Left colon (tissue), 2 donors: ENCODE measurements around the gene SLIT3. TPM values are rescaled to one million over a fixed set of nuclear protein-coding genes. Genes with fewer than 3 reads are reported as not detected.

Experiments
- ATAC-seq: fragments of 200-7000 bp; cut with Tn5 transposase; one replicate; pipeline ENCODE4 v1.9.1; 2020; ENCODE audit warnings: mild to moderate bottlenecking, moderate library complexity
- DNase-seq, 2 donors: peaks; one replicate each; pipeline ENCODE4 v3.0.0-alpha.2; 2020
- intact Hi-C, 2 donors: fragments of 100-400 bp; cut with DNase I in 1 of 2; cut with micrococcal nuclease in 1 of 2; formaldehyde crosslinking; loops; one replicate each; pipeline versions ENCODE4 v1.11.2 to v1.14.0; 2022; cut with DNase I, micrococcal nuclease
- total RNA-seq, 2 donors: library from RNA; stranded (reverse); fragmentation: NEBNext Ultra II Directional; extraction: Animal tissue kit (Norgen Biotek cat#: 25700); gene quantifications; one replicate each; pipeline ENCODE4 v1.2.1, GENCODE V29; 2021
- donor health status: DM: no; HTN: no; CAD: no.
- donor health status: DM: yes; HTN: yes; CAD: no.

SLIT3 gene
- total RNA-seq, 2 donors from 2014 or later: 6.1 to 15.7 TPM

- intact Hi-C loops: no loop called here
- DNase-seq (no peak), ATAC-seq (no peak)
These were observed 527.7 kb downstream of the SLIT3 start for GRCh38 chr5:168773226-168773625.

DNA sequence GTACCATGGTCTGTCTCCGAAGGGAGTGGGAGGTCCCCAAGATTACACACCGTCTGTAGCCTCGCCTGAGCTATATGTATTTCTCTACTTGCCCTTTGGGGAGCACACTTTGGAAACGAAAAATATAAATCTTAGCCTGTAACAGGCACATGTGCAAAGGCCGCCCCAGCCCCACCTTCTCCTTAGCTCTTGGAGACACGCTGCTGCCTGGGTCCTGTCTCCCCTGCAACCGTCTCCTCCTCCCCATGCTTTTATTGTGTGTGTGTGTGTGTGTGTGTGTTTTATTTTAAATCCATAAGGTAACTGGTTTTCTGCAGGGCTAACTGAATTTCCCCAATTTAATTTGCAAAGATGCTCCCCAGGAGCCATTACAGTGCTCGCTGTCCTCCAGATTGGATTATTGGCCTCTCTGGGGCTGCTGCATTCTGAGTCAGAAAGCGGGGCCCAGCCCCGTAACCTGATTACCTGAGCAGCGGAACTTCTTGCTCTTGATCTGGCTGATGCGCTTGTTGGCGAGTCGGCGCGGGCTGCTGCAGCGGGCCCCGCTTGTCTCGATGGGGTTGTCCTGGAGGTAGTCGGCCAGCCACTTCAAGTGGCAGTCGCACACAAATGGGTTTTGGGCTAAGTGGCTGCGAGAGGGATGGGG lies 528.5 kb downstream of the SLIT3 start:
- no peak for ATAC-seq
- intact Hi-C loops: no loop called here
- no peak for DNase-seq

DNA sequence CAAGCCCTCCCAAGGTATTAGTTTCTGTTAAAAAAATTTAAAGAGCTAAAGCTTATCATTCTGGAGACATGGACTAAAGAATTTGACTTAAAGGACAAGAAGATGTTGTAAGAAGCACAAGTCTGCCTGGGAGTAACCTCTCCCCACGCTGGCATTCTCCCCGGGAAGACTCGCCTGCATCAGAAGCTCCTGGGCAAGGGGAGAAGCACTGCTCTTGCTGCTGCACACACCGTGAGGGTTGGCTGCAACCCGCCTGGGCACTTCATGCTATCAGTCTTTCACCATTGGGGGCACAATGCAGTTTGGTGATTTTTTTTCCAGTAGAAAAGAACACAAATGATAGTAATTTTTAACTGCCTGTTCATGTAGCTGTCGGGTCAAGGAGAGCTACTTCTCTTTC lies 529.3 kb downstream of the SLIT3 start:
- no peak for ATAC-seq
- intact Hi-C loops: no loop called here
- DNase-seq: no peak

- no peak for ATAC-seq
- intact Hi-C loops: no loop called here
- no peak for DNase-seq
These were observed 529.9 kb downstream of the SLIT3 start for GRCh38 chr5:168770996-168771395.

GRCh38 chr5:168770036-168770498 lies 530.9 kb downstream of the SLIT3 start:
- DNase-seq (no peak), ATAC-seq (no peak)
- intact Hi-C loops: no loop called here

DNA sequence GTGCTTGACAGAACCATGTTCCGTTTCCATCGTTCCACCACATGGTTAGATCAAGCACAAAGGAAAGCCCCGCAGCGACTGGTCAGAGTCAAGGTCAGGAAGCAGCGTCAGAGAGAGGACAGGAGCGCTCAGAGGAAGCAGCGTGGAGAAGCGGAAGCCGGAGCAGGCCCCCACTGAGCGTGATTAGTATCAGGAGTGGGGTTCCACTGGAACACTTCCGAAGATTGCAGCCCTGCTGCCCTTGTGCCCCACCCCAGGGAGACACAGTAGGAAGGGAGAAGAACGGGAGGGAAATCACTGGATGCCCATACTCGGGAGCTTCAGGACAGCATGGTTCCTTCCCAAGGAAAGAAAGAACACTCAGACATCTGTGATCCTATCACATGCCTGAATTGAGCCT lies 532.8 kb downstream of the SLIT3 start:
- DNase-seq (no peak), ATAC-seq (no peak)
- intact Hi-C loops: no loop called here

- DNase-seq (no peak), ATAC-seq (no peak)
- intact Hi-C loops: no loop called here
These were observed 534.6 kb downstream of the SLIT3 start for GRCh38 chr5:168766426-168766700.

- no peak for ATAC-seq
- DNase-seq: no peak
These were observed 535.2 kb downstream of the SLIT3 start for GRCh38 chr5:168765551-168766425.

GRCh38 chr5:168765086-168765550 lies 535.8 kb downstream of the SLIT3 start:
- ATAC-seq (no peak), DNase-seq (no peak)
- intact Hi-C loops: no loop called here

More at GRCh38 chr5:168765551-168766425, 535.2 kb downstream of the SLIT3 start:
- intact Hi-C loops: no loop called here

DNA sequence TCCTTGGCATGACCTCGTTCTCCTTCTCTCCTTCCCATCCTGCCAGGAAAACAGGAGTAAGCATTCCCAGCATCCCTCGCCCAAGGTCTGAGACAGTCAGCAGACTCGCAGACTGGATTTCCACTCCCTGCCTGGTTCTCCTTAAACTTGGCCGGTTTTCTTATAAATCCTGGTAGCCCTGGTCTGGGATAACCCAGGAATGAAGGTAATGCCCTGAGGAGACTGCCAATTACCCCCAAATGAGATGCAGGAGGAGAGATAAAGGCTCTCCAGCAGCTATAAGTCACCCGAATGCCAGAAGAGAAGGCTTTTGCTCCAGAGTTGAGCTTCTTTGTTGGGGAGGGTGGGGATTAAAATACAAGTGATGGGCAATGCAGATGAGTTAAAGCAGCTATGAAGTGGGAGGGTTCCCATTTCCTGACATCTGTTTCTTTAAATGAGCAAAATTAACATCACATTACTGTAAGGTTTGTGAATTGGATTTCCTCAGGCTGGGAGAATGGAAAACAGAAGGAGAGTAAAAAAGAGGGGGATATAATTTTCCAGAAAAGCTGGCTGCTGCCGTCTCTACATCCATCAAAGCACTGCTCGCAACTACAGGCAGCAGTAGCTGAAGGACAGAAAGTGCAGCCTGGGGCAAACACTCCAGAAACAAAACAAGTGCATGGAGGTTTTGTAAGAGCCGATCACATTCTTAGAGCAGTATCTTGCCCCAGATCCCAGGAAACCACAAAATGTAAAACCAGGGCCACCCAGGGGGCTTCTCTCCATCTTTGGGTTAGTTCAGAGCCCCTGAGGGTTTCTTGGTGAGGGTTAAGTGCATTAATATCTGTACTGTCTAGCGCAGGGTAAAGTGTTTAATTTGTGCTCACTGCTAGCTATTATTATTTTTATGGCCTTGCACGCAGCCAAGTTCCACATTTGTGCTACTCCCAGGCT lies 544.2 kb downstream of the SLIT3 start:
- intact Hi-C loops: no loop called here
- ATAC-seq (no peak), DNase-seq (no peak)

DNA sequence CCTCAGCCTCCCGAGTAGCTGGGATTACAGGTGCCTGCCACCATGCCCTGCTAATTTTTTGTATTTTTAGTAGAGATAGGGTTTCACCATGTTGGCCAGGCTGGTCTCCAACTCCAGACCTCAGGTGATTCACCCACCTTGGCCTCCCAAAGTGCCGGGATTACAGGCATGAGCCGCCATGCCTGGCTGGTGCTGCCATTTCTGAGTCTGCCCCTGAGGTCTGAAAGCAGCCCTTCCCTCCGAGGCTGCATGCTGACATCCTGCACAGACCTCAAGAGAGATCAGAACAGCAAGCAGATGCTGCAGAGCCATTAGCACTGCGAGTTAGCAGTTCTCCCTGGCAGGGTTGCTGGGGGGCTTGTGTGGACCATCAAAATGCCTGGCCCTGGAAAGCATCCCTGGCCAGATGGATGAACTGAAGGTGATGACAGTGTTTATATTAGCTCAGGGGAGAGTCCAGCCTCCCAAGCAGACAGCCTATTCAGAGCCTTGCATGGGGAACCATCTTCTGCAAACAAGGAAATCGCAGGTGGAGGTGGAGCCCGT lies 545.3 kb downstream of the SLIT3 start:
- ATAC-seq (no peak), DNase-seq (no peak)
- intact Hi-C loops: no loop called here

GRCh38 chr5:168753691-168754254 lies 547.2 kb downstream of the SLIT3 start:
- intact Hi-C loops: no loop called here
- no peak for DNase-seq
- no peak for ATAC-seq

DNA sequence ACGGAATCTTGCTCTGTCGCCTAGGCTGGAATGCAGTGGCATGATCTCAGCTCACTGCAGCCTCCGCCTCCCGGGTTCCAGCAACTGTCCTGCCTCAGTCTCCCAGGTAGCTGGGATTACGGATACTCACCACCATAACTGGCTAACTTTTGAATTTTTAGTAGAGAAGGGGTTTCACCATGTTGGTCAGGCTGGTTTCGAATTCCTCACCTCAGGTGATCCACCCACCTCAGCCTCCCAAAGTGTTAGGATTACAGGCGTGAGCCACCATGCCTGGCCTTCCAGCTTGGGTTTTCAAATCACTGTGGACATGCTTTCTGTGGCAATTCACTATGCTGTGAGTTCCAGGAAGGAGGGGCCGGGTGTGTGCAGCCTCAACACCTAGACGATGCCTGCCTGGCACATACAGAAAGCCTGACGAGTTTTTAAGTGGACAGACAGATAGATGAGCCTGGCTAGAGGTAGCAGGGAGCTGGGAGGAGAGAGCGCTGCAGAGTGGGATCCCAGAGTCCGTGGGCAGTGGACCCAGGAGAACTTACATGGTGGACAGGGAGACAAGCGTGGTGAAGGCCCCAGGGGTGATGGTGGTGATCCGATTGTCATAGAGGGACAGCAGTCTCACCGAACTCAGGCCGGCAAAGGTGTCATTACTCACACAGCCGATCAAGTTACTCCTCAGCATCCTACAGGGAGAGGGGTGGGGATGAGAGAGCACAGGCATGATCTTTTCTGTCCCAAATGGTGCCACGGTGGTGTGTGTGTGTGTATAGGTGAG lies 548.3 kb downstream of the SLIT3 start:
- intact Hi-C loops: no loop called here
- DNase-seq (no peak), ATAC-seq (no peak)

GRCh38 chr5:168752012-168752411 lies 548.9 kb downstream of the SLIT3 start:
- intact Hi-C loops: no loop called here
- no peak for DNase-seq
- no peak for ATAC-seq

DNA sequence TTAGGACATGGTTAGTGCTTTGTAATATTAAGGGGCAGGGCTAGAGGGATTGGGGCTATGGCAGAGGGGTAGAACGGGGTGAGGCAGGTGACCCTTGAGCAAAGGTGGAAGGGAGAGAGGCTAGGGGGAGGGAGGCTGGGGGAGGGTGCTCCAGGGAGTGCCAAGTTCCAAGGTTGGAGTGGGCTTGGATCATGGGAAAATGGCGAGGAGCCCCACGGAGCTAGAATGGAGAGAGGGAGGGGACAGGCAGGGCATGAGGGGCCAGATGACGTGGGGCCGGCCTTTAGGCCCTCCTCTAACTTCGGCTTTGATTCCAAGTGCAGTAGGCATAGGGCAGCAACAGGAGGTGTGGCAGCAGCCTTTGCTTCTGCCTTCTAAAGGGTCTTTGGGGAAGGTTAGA lies 550.0 kb downstream of the SLIT3 start:
- intact Hi-C loops: no loop called here
- DNase-seq (no peak), ATAC-seq (no peak)

GRCh38 chr5:168749391-168750100 lies 551.4 kb downstream of the SLIT3 start:
- ATAC-seq (no peak), DNase-seq (no peak)
- intact Hi-C loops: no loop called here

DNA sequence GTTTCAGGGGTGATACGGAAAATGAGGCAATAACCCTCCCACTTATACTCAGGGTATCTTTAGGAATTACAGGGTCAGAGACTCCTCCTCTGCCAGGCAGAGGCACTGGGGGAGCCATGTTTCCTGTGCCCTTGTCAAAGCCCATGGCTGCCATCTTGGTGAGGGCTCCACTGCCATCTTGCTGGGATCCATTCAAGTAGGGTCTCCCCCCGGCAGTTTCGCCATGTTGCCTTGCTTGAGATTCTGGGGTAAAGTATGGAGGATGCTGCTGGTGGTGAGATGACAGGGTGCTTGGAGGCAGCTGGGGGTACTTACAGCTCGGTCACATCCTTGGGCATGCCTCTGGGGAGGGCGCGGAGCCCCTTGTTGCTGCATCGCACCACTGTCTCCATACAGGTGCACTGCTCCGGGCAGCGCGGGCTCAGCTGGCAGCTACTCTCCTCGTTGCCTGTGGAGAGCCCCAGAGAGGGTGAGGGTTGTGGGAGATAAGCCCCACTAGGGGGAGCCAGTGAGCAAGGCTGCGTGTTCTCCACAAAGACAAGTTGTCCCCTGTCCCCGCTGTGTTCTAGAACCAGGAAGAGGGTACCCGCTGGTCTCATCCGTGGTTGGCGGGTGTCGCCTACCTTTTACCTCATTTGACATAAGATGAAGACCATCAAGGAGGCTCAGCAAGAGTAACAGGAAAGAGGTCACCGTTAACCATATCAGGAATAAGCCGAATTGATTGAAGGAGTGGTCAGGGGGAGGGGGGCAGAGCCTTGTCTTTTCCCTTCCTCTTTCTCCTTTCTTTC lies 552.8 kb downstream of the SLIT3 start:
- peak in 1 of 2 donors; percentile 40 for DNase-seq
- intact Hi-C loops: no loop called here
- ATAC-seq: peak; percentile 33
